GM12874 (cell line): Measurements from ENCODE around the gene FCAR.
"Not testable (repeated sequence)": the region's sequence is repeated elsewhere in the genome, so short reads cannot be mapped to it uniquely, and the experiment has no call there.

ENCODE experiments used
- TF ChIP-seq, protein P1 (sequence below): IDR thresholded peaks from 2 replicates; pipeline ENCODE4 v1.5.1; 2011; ENCODE audit warnings: low read depth, mild to moderate bottlenecking, control low read depth, low read length, moderate library complexity; ENCODE audit not compliant: insufficient read depth

FCAR gene

DNA sequence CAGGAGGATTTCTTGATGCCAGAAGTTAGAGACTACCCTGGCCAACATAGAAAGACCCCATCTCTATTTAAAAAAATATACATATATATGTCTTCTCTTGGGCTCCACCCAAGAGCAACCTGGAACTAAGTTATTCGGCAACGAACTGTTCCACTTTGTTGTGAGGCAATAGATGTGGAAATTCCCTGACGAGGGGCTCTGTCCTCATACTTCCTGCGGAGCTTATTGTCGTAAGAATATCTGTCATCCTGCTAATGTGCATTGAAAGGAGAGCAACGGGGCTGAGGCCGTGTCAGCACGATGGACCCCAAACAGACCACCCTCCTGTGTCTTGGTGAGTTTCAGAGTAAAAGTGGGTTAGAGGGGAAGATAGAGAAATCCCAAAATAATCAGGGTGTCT lies at the start of gene FCAR:
TSS of gene FCAR (plus strand) at position 246 of the 400 bp plus-strand sequence. CDS start at position 301, 55 bp downstream.
- TF ChIP-seq, protein P1, sequence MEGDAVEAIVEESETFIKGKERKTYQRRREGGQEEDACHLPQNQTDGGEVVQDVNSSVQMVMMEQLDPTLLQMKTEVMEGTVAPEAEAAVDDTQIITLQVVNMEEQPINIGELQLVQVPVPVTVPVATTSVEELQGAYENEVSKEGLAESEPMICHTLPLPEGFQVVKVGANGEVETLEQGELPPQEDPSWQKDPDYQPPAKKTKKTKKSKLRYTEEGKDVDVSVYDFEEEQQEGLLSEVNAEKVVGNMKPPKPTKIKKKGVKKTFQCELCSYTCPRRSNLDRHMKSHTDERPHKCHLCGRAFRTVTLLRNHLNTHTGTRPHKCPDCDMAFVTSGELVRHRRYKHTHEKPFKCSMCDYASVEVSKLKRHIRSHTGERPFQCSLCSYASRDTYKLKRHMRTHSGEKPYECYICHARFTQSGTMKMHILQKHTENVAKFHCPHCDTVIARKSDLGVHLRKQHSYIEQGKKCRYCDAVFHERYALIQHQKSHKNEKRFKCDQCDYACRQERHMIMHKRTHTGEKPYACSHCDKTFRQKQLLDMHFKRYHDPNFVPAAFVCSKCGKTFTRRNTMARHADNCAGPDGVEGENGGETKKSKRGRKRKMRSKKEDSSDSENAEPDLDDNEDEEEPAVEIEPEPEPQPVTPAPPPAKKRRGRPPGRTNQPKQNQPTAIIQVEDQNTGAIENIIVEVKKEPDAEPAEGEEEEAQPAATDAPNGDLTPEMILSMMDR = no peak

DNA sequence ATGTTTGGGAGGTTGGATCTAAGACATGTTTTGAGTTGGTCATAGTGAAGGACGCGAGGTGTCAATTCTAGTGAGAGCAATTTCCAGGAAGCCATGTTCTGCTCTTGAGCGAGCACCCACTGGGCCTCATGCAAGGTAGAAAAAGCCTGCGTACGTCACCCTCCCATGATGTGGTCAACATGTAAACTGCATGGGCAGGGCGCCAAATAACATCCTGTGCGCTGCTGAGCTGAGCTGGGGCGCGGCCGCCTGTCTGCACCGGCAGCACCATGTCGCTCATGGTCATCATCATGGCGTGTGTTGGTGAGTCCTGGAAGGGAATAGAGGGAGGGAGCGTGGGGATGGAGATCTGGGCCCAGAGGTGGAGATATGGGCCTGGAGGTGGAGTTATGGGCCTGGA lies 41.5 kb upstream of the FCAR start, which contains the start of gene KIR2DS4:
TSS of gene KIR2DS4 (plus strand) at position 181 of the 400 bp plus-strand sequence.
- TF ChIP-seq, protein P1 = not testable (repeated sequence)

DNA sequence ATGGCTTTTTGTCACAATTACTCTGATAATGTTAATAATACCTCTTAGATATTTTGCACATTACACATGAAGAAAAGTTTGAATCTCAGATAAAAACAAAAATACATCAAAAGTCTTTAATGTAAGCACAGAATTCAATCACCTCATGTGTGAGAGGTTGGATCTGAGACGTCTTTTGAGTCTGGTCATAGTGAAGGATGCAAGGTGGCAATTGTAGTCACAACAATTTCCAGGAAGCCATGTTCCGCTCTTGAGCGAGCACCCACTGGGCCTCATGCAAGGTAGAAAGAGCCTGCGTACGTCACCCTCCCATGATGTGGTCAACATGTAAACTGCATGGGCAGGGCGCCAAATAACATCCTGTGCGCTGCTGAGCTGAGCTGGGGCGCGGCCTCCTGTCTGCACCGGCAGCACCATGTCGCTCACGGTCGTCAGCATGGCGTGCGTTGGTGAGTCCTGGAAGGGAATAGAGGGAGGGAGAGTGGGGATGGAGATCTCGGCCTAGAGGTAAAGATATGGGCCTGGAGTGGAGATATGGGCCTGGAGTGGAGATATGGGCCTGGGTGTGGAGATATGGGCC lies 23.9 kb upstream of the FCAR start, which contains the start of gene KIR3DL2:
TSS of gene KIR3DL2 (plus strand) at position 383 of the 580 bp plus-strand sequence. CDS start at position 416, 33 bp downstream.
- TF ChIP-seq, protein P1 = not testable (repeated sequence)

DNA sequence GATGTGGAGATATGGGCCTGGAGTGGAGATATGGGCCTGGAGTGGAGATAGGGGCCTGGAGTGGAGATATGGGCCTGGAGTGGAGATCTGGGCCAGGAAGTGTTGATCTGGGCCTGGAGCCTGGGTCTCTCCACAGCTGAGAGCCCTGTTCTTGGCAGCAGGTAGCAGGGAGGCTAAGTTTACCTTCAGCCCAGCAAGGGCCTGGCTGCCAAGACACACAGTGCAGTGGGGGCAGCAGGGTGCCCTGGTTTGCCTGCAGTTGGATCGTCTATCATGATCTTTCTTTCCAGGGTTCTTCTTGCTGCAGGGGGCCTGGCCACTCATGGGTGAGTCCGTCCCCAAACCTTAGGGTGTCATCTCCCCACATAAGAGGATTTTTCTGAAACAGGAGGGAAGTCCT lies 23.1 kb upstream of the FCAR start:
- TF ChIP-seq, protein P1 = no peak

DNA sequence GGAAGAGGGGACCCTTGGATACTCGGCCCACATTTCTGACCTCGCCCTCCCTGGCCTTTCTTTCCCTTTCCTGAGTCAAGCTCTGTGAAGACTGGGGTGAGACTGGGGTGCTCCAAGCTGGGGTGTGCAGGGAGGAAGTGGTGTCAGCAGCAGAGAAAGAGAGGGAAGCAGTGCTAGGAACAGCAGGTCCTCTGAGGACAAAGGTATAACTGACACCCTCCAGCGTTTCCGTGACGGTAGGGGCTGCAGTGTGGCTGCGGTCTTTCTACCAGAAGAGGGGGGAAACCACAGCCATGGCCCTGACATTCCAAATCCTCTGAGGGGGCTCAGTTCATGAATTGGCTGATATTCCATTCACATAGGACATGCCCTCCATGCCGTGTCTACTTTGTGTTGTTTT lies 22.7 kb upstream of the FCAR start:
- TF ChIP-seq, protein P1 = no peak

DNA sequence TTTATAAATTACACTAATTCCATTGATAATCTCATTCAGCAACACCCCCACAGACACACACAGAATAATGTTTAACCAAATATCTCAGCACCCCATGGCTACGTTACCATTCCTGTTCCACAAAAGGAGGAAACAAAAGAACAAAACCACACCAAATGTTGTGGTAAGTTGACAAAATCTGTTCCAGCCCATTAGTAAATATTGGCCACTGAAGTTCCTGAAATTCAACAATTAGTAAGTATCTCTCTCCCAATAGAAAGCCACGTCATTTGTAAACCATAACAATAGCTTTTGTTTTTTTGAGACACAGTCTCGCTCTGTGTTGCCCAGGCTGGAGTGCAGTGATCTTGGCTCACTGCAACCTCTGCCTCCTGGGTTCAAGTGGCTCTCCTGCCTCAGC lies 2.3 kb upstream of the FCAR start:
- TF ChIP-seq, protein P1 = no peak

DNA sequence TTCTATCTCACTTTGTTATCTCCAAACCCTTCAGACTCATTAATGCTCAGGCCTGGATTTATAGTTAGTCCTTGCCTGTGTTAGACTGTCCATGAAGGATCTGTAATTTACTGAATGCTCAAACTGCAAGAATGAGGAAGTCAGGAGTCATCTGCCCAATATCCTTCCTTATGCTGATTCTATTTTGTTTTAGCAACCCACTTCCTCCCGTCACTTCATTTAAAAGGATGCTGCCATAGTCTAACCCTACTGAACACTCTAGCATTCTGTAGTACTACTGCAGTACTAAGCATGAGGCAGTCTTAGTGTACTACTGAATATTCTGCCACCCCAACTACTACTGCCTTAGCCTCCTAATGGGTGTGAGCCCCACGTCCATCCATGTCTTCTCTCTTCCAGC lies 1.5 kb downstream of the FCAR start:
- TF ChIP-seq, protein P1 = no peak
